HG03159 (cell line): ENCODE data around the gene FBXO24.

ENCODE experiments used
- ATAC-seq: cut with Tn5 transposase; IDR thresholded peaks from one replicate; pipeline ENCODE4 v1.9.1; 2021; ENCODE audit warnings: mild to moderate bottlenecking, moderate library complexity; ENCODE audit not compliant: unreplicated experiment

The FBXO24 gene

DNA sequence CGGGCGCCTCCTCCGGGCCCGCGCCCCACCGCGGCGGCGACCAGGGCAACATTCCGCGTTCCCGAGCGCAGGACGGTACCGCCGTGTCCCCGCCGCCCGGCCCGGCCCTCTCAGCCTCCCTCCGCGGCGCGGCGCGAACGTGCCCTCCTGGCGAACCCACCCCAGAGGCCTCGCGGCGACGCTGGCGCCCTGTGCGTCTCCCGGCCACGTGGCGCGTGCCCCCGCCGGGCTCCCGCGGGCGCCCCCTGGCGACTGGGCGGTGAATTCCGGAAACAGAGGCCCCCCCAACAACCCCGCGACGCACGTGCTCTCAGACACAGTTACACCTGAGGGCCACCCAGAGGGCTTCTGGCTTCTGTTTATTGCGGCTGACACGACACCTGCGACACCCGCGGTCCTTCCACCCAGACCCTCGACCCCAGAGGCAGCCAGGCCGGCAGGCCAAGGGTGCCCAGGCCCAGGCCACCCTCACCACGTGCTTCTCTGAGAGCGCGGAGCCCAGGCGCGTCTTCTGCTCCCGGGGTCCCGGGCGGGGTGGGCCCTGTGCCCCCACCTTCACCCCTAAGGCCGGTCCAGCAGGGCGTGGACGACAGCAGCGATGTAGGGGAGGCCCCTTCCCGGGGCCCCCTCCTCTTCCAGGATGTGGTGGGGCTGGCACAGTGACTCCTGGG is 12.3 kb upstream of the FBXO24 start, which contains the start of gene SAP25:
TSS of gene SAP25 (minus strand) at position 210 of the 671 bp plus-strand sequence. CDS start at position 52, 158 bp downstream.
- no peak for ATAC-seq

DNA sequence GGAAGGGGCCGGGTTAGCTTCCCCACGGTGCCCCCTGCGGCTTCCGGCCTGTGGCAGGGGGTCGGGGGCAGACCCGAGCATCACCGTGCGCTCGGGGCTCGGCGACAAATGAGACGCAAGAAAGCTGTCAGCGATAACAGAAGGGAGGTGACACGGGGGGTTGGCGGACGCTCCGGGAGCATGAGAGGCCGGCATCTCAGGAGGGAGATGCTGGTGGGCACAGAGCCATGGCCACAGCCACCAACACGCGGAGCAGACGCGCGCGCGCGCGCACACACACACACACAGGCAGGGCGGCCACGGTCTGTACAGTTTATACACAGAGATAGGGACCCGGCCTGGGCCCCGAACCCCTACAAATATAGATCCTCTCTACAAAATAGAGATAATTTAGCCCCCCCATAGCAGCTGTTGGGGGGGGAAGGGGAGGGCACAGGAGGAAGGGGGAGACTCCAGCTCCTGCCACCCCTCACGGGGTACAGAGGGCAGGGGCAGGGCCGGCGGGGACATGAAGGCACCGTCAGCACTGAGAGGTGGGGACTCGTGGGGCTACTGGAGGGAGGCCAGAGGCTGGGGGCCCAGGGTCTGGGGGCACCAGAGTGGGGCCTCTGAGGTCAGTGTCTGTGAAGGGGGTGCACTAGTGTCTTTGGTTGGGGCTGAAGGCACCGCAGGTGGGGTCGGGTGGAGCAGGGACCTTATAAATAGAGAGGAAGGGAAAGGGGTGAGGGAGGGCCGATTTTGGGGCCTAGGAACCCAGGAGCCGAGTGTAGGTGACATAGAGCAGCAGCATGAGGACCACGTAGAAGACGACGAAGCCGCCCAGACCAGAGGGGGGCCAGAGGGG is 11.5 kb upstream of the FBXO24 start:
- no peak for ATAC-seq

DNA sequence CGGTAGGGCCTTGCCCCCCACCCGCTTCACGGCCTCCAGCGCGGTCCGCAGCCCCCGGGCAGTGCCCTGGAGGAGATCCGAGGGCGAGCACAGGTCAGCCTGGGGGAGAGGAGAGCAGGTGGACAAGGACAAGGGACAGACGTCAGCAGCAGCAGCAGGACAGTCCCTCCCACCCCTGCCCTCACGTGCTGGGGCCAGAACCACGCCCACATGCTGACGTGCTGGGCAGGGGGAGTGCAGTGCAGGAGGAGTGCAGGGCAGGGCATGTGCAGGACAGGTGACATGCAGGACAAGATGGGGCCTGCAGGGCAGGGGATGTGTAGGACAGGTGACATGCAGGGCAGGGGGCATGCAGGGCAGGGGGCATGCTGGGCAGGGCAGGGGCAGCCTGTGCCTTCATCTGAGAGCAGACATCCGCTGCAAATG is 10.9 kb upstream of the FBXO24 start:
- no peak for ATAC-seq

- no peak for ATAC-seq
These were observed 10.3 kb upstream of the FBXO24 start for GRCh38 chr7:100575746-100576383.

DNA sequence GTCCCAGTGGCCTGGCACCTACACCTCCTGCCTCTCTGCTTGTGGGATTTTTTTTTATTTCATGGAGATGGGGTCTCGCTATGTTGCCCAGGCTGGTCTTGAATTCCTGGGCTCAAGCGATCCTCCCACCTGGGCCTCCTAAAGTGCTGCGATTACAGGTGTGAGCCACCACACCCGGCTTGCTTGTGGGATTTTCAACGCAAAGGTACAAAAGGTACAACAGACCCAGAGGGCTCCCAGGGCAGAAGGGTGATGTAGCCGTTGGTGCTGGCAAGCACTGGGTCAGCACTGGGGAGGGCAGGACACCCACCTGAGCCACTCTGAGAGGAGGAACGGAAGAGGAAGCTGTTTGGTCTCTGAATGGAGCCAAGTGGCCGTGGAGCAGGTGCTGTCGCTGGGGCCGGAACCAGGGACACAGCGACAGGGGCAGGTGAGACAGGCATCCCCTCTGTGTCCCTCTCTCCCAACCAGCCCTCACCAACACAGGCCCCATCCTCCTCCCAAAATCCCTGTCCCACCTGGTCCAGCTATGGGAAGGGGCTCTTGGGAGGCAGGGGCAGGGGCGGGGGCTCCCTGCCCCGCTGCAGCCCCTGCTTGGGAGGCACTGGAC is 9.6 kb upstream of the FBXO24 start:
- ATAC-seq, result no peak

GRCh38 chr7:100577103-100577502 is 9.0 kb upstream of the FBXO24 start:
- no peak for ATAC-seq

- ATAC-seq, result no peak
These were observed 8.6 kb upstream of the FBXO24 start for GRCh38 chr7:100577507-100577906.

DNA sequence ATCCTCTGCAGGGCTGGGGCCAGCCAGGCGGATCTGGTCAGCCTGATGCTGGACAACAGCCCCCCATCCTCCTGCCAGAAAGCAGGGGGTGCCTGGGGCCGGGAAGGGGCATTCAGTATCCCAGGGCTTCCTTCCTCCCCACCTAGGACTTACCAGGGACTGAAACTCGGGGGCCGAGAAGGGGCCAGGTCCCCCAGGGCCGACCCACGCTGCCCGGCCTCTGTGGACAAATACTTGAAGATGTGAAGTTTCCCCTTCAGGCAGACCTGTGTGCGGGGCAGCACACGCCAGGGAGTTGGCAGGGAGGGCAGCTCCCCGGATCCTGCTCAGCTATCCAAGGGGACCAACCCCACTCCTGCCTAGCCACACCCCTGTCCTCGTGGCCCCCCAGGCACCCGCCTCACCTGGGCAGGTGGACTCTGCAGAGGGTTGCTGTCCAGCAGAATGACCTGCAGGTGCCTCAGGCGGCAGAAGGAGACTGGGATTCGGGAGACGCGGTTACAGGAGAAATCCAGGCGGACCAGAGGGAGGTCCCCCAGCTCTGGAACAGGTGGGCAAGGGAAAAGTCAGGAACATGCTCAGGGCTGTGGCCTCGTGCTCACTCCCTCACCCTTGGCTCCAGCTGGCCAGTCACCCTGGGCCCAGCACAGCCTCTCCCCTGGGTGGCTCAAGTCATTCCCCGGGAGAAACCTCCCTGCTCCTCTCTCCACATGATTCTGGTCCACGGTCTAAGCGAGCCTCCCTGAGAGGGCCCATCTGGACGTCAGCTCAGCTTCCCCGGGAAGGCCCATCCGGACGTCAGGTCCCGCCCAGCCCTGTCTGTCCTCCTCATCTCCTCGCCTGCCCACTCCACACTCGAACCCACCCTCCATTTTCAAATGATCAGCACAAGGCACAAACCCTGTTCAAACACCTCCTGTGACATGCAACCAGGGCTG is 7.6 kb upstream of the FBXO24 start:
- ATAC-seq, result no peak

DNA sequence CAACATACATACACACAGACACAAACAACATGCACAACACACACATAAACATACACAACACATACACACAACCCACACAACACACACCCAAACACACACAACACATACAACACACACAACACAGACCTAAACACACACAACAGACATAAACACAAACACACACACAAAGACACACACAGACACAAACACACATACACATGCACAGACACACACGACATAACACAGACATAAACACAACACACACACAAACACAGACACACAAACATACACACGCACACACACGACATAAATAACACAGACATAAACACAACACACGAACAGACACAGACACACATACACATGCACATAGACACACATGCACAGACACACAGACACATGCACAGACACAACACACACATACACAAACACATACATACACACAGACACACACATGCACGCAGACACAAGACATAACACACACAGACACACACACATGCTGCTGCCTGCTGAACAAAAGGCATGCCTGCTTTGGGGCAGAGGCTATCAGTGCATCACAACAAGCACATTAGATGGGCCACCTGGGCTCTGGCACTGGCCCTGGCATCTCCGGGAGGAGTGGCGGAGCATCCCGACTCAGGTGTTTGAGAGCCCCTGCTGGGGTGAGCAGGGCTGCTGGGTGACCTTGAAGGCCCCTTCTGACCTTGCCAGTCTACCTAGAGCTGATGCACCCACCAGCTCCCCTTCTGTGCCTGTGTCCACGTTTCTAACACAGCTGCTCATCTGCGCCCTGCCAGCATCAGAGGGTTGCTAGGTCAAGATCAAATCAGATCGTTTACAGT is 5.5 kb upstream of the FBXO24 start:
- no peak for ATAC-seq

DNA sequence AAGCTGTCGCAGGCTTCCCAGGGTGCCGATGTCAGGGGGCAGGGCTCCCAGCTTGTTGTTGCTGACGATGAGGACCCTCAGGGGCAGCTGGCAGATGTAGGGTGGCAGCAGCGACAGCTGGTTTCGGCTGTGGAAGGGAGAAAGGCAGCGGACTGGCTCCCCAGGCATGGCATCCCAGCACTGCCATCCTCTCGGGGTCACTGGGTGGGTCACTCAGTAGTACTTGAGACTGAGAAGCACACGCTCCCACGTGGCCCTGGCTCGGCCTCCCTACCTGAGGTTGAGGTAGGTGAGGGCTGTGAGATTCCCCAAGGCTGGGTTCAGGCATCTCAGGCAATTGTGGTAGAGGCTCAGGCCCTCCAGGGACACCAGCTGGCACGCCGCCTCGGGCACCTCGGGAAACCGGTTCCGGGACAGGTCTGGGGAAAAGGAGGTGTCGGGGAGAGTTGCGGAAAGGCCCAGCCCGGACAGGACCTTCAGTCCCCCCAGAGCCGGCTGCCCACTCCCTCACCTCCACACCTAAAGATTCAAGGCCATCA is 4.0 kb upstream of the FBXO24 start:
- no peak for ATAC-seq

- no peak for ATAC-seq
These were observed 3.5 kb upstream of the FBXO24 start for GRCh38 chr7:100582650-100583049.

- no peak for ATAC-seq
These were observed 2.7 kb upstream of the FBXO24 start for GRCh38 chr7:100583132-100584053.

- no peak for ATAC-seq
These were observed 2.0 kb upstream of the FBXO24 start for GRCh38 chr7:100584054-100584682.

DNA sequence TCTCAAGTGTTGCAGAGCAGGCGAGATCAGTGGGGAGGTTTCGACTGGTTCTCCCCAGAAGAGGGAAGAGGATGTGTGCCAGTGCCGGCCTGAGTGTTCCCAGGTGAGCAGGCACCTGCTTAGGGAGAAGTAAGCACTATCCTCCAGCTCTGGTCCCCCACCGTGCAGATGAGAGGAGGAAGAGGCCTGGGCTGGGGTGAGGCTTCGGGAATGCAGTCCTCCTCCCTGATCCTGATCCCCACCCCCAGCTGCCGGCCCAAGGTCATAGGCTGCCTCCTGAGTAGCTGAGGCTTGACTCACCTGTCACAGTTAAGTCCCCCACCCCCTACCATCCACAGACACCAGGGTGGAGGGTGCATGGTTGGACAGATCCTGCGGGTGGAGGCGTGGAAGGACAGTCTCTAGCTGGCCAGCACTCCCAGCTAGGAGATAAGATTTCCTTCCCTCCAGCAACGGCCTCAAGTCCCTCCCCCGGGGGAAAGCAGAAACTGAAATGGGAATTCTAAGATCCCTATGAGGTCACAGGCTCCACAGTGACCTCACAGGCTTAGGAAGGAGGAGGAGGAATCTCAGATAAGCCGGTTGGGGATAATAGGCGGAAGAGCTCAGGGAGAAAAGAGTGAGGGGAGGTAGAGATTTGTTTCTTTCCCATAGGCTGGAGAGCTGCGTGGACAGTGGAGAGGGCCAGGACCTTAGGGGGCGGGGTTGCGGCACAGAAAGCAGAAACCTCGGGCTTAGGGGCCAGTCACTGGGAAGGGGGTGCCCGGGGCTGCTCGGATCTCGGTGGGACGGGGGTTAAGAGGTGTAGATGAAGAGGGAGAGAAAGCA is 1.2 kb upstream of the FBXO24 start:
- no peak for ATAC-seq

DNA sequence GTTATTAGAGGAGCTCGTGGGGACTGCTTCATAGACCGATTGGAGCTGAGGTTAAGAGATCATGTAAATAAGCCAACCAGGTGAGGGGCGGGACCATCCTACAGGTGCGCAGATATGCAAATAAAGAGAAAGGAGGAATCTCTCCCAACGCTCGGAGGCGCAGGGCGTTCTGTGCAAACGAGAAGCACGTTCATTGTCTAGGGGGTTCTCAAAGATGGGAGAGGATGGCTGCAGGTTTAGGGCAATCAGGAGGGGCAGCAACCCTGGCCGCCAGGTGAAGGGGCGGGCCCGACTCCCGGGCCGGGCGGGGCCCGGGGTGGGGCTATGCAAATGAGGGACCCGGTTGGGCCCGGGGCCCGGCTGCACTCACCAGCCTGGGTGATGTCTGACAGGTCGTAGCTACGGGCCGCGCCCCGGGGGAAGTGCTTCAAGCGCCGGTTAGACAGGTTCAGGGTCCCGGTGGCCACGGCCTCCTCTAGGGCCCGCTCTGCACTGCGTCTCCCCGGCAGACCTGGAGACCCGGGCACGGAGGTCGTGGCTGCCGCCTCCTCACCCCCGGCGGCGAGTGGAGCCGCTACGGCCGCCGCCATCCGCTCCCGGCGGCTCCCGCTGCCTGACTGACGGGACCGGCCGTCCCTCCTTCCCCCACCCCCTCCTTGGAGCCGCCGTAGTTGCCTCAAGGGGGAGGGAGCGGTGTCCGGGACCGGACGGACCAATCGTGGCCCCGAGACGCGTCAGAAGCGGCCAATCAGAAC is 440 bp upstream of the FBXO24 start, which contains the start of gene LRCH4:
TSS of gene LRCH4 (minus strand) at position 619 of the 755 bp plus-strand sequence. CDS start at position 590, 29 bp downstream.
- ATAC-seq, result peak; percentile 28

DNA sequence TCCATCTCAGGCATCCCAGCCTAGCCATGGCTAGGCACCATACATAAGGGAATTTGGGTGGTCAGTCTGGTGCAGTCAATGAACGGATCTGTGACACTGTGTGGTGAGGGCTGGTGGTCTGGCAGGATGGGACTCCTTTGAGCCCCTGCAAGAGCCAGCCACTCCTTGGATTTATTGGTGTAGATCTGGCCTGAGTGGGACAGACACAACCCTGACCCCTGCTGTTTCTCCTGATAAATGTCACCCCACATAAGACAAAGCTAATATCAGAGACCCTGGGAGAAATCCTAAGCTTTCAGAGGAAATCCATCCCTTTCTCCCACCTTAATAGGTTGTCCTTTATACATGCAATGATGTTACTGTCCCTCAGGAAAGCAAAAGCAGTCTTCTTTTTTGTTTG is 2.3 kb downstream of the FBXO24 start:
- no peak for ATAC-seq
